ENCODE results near the gene GRK4.

DNA sequence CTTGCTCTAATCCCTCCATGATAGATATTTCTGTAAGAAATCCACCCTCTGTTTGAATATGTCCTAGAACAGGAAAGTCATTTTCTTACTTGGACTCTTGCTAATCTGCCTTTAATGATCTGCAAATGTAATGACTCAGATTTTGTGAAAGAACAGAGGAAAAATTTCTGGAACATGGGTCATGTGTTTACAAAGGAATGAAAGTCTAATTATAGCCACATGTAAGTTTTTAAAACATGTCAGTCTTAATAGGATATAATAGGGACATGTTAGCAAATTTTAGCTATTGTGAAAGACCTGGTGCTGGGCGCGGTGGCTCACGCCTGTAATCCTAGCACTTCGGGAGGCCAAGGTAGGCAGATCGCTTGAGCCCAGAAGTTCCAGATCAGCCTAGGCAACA lies 47.6 kb downstream of the GRK4 start:
- TF ChIP-seq EP300 (IDR thresholded peaks at IDR 0.05), result peak in 1 of 2 donors; percentile 31
- TF ChIP-seq POLR2A (IDR thresholded peaks at IDR 0.05), result no peak
